Neural progenitor cell (in vitro differentiated cells): ENCODE data around the gene PTPRK. TPM values are rescaled to one million over a fixed set of nuclear protein-coding genes. Genes with fewer than 3 reads are reported as not detected.

Experiments
- DNase-seq: peaks from one replicate; pipeline ENCODE4 v3.0.0-alpha.2; 2016; ENCODE audit warnings: low spot score
- H2AFZ ChIP-seq: fragments of 200-600 bp; sonication (generic); replicated peaks from 2 replicates; pipeline ENCODE4 v1.6.1; 2016; ENCODE audit warnings: antibody characterized with exemption
- H3F3A ChIP-seq: fragments of 200-600 bp; sonication (generic); 2 replicates; pipeline ENCODE4 v1.6.1; 2016; ENCODE audit warnings: antibody characterized with exemption, low read depth
- H3K27ac ChIP-seq: fragments of 200-600 bp; sonication (generic); 2 replicates; pipeline ENCODE4 v1.5.1; 2016; ENCODE audit warnings: mild to moderate bottlenecking
- H3K27me3 ChIP-seq: fragments of 200-600 bp; sonication (generic); 2 replicates; pipeline ENCODE4 v1.6.1; 2016; ENCODE audit warnings: mild to moderate bottlenecking, moderate library complexity
- H3K36me3 ChIP-seq: fragments of 200-600 bp; sonication (generic); 2 replicates; pipeline ENCODE4 v1.5.1; 2016
- H3K4me1 ChIP-seq: fragments of 200-600 bp; sonication (generic); 2 replicates; pipeline ENCODE4 v1.6.1; 2016; ENCODE audit warnings: mixed run types
- H3K4me2 ChIP-seq: fragments of 200-600 bp; sonication (generic); 2 replicates; pipeline ENCODE4 v1.6.1; 2016
- H3K4me3 ChIP-seq: fragments of 200-600 bp; sonication (generic); 2 replicates; pipeline ENCODE4 v1.5.1; 2016
- H3K79me2 ChIP-seq: fragments of 200-600 bp; sonication (generic); 2 replicates; pipeline ENCODE4 v1.6.1; 2016; ENCODE audit warnings: low read depth
- H3K9ac ChIP-seq: fragments of 200-600 bp; sonication (generic); 2 replicates; pipeline ENCODE4 v1.6.1; 2016
- H3K9me3 ChIP-seq: fragments of 200-600 bp; sonication (generic); 2 replicates; pipeline ENCODE4 v1.5.1; 2016; ENCODE audit warnings: low read depth
- H4K20me1 ChIP-seq: fragments of 200-600 bp; sonication (generic); 2 replicates; pipeline ENCODE4 v1.6.1; 2016; ENCODE audit warnings: low read depth
- H3K27ac Mint-ChIP-seq: 3 replicates; pipeline ENCODE4 v1.8.0; 2021; ENCODE audit warnings: mixed read lengths
- H3K27me3 Mint-ChIP-seq: 2 replicates; pipeline ENCODE4 v1.8.0; 2022; ENCODE audit warnings: low read depth, mild to moderate bottlenecking, inconsistent platforms, moderate library complexity, mixed read lengths; ENCODE audit not compliant: insufficient read depth
- H3K36me3 Mint-ChIP-seq: 3 replicates; pipeline ENCODE4 v1.8.0; 2021; ENCODE audit warnings: mixed read lengths
- H3K4me1 Mint-ChIP-seq: 3 replicates; pipeline ENCODE4 v1.8.0; 2021; ENCODE audit warnings: mixed read lengths
- H3K4me3 Mint-ChIP-seq: 3 replicates; pipeline ENCODE4 v1.8.0; 2021; ENCODE audit warnings: mild to moderate bottlenecking, moderate library complexity, mixed read lengths
- H3K9me3 Mint-ChIP-seq: 3 replicates; pipeline ENCODE4 v1.8.0; 2020; ENCODE audit warnings: mixed read lengths
- CTCF ChIP-seq: fragments of 200-600 bp; sonication (generic); IDR thresholded peaks from 2 replicates; pipeline ENCODE4 v1.5.1; 2017; ENCODE audit warnings: antibody characterized with exemption, mild to moderate bottlenecking
- EZH2 ChIP-seq: fragments of 200-600 bp; sonication (generic); IDR thresholded peaks from 2 replicates; pipeline ENCODE4 v1.6.1; 2017; ENCODE audit warnings: antibody characterized with exemption, mild to moderate bottlenecking, moderate library complexity
- EZH2phosphoT487 ChIP-seq: fragments of 200-600 bp; sonication (generic); IDR thresholded peaks from 2 replicates; pipeline ENCODE4 v1.6.1; 2017; ENCODE audit warnings: antibody characterized with exemption
- total RNA-seq: library from RNA; depleted of rRNA; stranded (reverse); fragments of >200 nt; gene quantifications from 2 replicates; pipeline ENCODE4 v1.2.3, GENCODE V29; 2015; ENCODE audit warnings: low replicate concordance

The PTPRK gene
- total RNA-seq, 1 donor from 2014 or later, result 35.0 TPM

- DNase-seq, result no peak
- Mint-ChIP-seq H3K4me3 (no peak overlapping the region), H3K9me3 (no peaks in the 10 kb centered on the region), H3K36me3 (no peaks in the 10 kb centered on the region), H3K27me3 (no peaks in the 10 kb centered on the region), H3K27ac (no peak overlapping the region), H3K4me1 (no peaks in the 10 kb centered on the region)
- no peaks in the 10 kb centered on the region for H3K79me2 ChIP-seq
- H3K9ac ChIP-seq, result no peak overlapping the region
- no peaks in the 10 kb centered on the region for H3K36me3 ChIP-seq
- no peak for TF ChIP-seq EZH2phosphoT487
- TF ChIP-seq CTCF, result no peak
- TF ChIP-seq EZH2, result no peak
- H3K4me2 ChIP-seq, result no peak overlapping the region
- no peaks in the 10 kb centered on the region for H3K27me3 ChIP-seq
- no peaks in the 10 kb centered on the region for H3K9me3 ChIP-seq
- H3F3A ChIP-seq, result no peaks in the 10 kb centered on the region
- no peak overlapping the region for H3K27ac ChIP-seq
- no peaks in the 10 kb centered on the region for H4K20me1 ChIP-seq
- no peak overlapping the region for H3K4me3 ChIP-seq
- no peaks in the 10 kb centered on the region for H3K4me1 ChIP-seq
- no peak overlapping the region for H2AFZ ChIP-seq
Measured at GRCh38 chr6:128389820-128390534, 130.4 kb downstream of the PTPRK start.

GRCh38 chr6:128388380-128388779 lies 132.0 kb downstream of the PTPRK start:
- Histone ChIP-seq H3K27me3 (no peaks in the 10 kb centered on the region), H3F3A (no peaks in the 10 kb centered on the region), H3K4me2 (no peak overlapping the region), H3K4me3 (no peak overlapping the region), H3K9me3 (no peaks in the 10 kb centered on the region), H2AFZ (no peak overlapping the region), H3K9ac (no peak overlapping the region), H3K4me1 (no peaks in the 10 kb centered on the region), H3K27ac (no peak overlapping the region), H3K79me2 (no peaks in the 10 kb centered on the region), H3K36me3 (no peaks in the 10 kb centered on the region), H4K20me1 (no peaks in the 10 kb centered on the region)
- H3K4me3 Mint-ChIP-seq, result no peak overlapping the region
- no peaks in the 10 kb centered on the region for H3K36me3 Mint-ChIP-seq
- H3K4me1 Mint-ChIP-seq, result no peaks in the 10 kb centered on the region
- no peaks in the 10 kb centered on the region for H3K9me3 Mint-ChIP-seq
- no peak for TF ChIP-seq EZH2
- no peak for TF ChIP-seq CTCF
- no peak for TF ChIP-seq EZH2phosphoT487
- H3K27ac Mint-ChIP-seq, result no peak overlapping the region
- no peak for DNase-seq
- H3K27me3 Mint-ChIP-seq, result no peaks in the 10 kb centered on the region

GRCh38 chr6:128380891-128381290 lies 139.5 kb downstream of the PTPRK start:
- H3K4me3 ChIP-seq, result no peak overlapping the region
- H2AFZ ChIP-seq, result no peak overlapping the region
- no peak overlapping the region for H3K4me2 ChIP-seq
- H3K4me1 ChIP-seq, result no peaks in the 10 kb centered on the region
- Mint-ChIP-seq H3K4me1 (no peaks in the 10 kb centered on the region), H3K27me3 (no peaks in the 10 kb centered on the region), H3K4me3 (no peak overlapping the region), H3K36me3 (peaks cover 10% of the 10 kb centered on the region), H3K9me3 (peaks cover 18% of the 10 kb centered on the region), H3K27ac (no peak overlapping the region)
- peaks cover 4% of the 10 kb centered on the region for H3K79me2 ChIP-seq
- H3K9ac ChIP-seq, result no peak overlapping the region
- no peaks in the 10 kb centered on the region for H4K20me1 ChIP-seq
- no peak for DNase-seq
- H3K36me3 ChIP-seq, result peaks cover 3% of the 10 kb centered on the region
- H3F3A ChIP-seq, result no peaks in the 10 kb centered on the region
- H3K27me3 ChIP-seq, result no peaks in the 10 kb centered on the region
- H3K9me3 ChIP-seq, result peaks cover 10% of the 10 kb centered on the region
- no peak overlapping the region for H3K27ac ChIP-seq
- TF ChIP-seq EZH2phosphoT487, result no peak
- TF ChIP-seq EZH2, result no peak
- TF ChIP-seq CTCF, result no peak
